GM18505 (cell line): ENCODE measurements around the gene PPP3CA.

ENCODE experiments used
- ATAC-seq: cut with Tn5 transposase; IDR thresholded peaks from one replicate; pipeline ENCODE4 v1.9.1; 2021; ENCODE audit not compliant: unreplicated experiment
- POLR2A ChIP-seq: IDR thresholded peaks from 4 replicates; pipeline ENCODE4 v1.6.1; 2011; ENCODE audit warnings: borderline replicate concordance; ENCODE audit not compliant: insufficient read depth, insufficient read length; ENCODE audit errors: extremely low read depth

The PPP3CA gene

GRCh38 chr4:101347267-101347556 is at the start of gene PPP3CA:
PPP3CA (minus strand) TSS chr4:101347526.
- ATAC-seq: peak; percentile 15

GRCh38 chr4:101393256-101393655 is 45.9 kb upstream of the PPP3CA start:
- no peak for ATAC-seq
- TF ChIP-seq POLR2A: no peak

More at GRCh38 chr4:101347267-101347556, at the start of gene PPP3CA:
- TF ChIP-seq POLR2A: peak; percentile 28

- ATAC-seq: no peak
- TF ChIP-seq POLR2A: no peak
These were observed 23.4 kb upstream of the PPP3CA start for GRCh38 chr4:101370663-101371210.

- ATAC-seq: no peak
- no peak for TF ChIP-seq POLR2A
These were observed 19.9 kb upstream of the PPP3CA start for GRCh38 chr4:101367201-101367600.

GRCh38 chr4:101366331-101366730 is 19.0 kb upstream of the PPP3CA start:
- ATAC-seq: no peak
- no peak for TF ChIP-seq POLR2A

- no peak for TF ChIP-seq POLR2A
- ATAC-seq: no peak
These were observed 10.4 kb upstream of the PPP3CA start for GRCh38 chr4:101357751-101358150.

- no peak for TF ChIP-seq POLR2A
- ATAC-seq: no peak
These were observed 9.6 kb upstream of the PPP3CA start for GRCh38 chr4:101356928-101357327.

GRCh38 chr4:101355767-101356702 is 8.7 kb upstream of the PPP3CA start:
- ATAC-seq: no peak
- TF ChIP-seq POLR2A: no peak

GRCh38 chr4:101355246-101355645 is 7.9 kb upstream of the PPP3CA start:
- no peak for TF ChIP-seq POLR2A
- peak; percentile 97 for ATAC-seq

GRCh38 chr4:101349801-101350064 is 2.4 kb upstream of the PPP3CA start:
- ATAC-seq: no peak
- TF ChIP-seq POLR2A: no peak

- no peak for TF ChIP-seq POLR2A
- ATAC-seq: no peak
These were observed 1.9 kb upstream of the PPP3CA start for GRCh38 chr4:101348995-101349800.

GRCh38 chr4:101348367-101348827 is 1.1 kb upstream of the PPP3CA start:
- no peak for ATAC-seq
- no peak for TF ChIP-seq POLR2A

GRCh38 chr4:101347557-101348366 is 436 bp upstream of the PPP3CA start:
- TF ChIP-seq POLR2A: peak; percentile 42
- ATAC-seq: peak; percentile 75
